Thoracic aorta endothelial cell (primary cell): ENCODE measurements around the gene DPAGT1. TPM values are rescaled to one million over a fixed set of nuclear protein-coding genes. Genes with fewer than 3 reads are reported as not detected.

ENCODE experiments used
- total RNA-seq: library from RNA; depleted of rRNA; stranded (reverse); fragments of >200 nt; gene quantifications from 2 replicates; pipeline ENCODE4 v1.2.3, GENCODE V29; 2012

The DPAGT1 gene
- 29.9 and 36.0 TPM in 2 replicates for total RNA-seq

GRCh38 chr11:119101759-119102423 lies at the start of gene DPAGT1:
TSS of gene DPAGT1 (minus strand) at chr11:119101853. CDS start at chr11:119101655, 198 bp downstream.

GRCh38 chr11:119149018-119149785 lies 47.5 kb upstream of the DPAGT1 start, which contains the start of gene ABCG4:
TSS of gene ABCG4 (plus strand) at chr11:119149052. CDS start at chr11:119149966, 914 bp downstream.

GRCh38 chr11:119121008-119121810 lies 19.6 kb upstream of the DPAGT1 start, which contains the start of gene HINFP:
TSS of gene HINFP (plus strand) at chr11:119121580. CDS start at chr11:119126945, 5,365 bp downstream.

GRCh38 chr11:119106564-119107537 lies 5.2 kb upstream of the DPAGT1 start, which contains the start of gene C2CD2L:
TSS of gene C2CD2L (plus strand) at chr11:119107344. CDS start at chr11:119107742, 398 bp downstream.

GRCh38 chr11:119084663-119085436 lies 16.8 kb downstream of the DPAGT1 start, which contains the start of gene HMBS:
TSS of gene HMBS (plus strand) at chr11:119084881. CDS start at chr11:119085034, 153 bp downstream.

GRCh38 chr11:119067371-119068222 lies 34.1 kb downstream of the DPAGT1 start, which contains the start of gene VPS11:
TSS of gene VPS11 (plus strand) at chr11:119067818. CDS start at chr11:119067824, 6 bp downstream.

GRCh38 chr11:119057000-119057769 lies 44.5 kb downstream of the DPAGT1 start, which contains the start of gene HYOU1:
TSS of gene HYOU1 (minus strand) at chr11:119057205. CDS start at chr11:119056160, 1,045 bp downstream.

Other genes with a start within 250 kb of the DPAGT1 start
- gene CXCR5, start 218.0 kb downstream of the DPAGT1 start, total RNA-seq = not detected in 2 replicates
- gene BCL9L, start 175.9 kb downstream of the DPAGT1 start, total RNA-seq = 10.4 and 21.6 TPM in 2 replicates
- not detected in 2 replicates for gene UPK2, start 145.6 kb downstream of the DPAGT1 start, total RNA-seq
- not detected in 2 replicates for gene FOXR1, start 130.1 kb downstream of the DPAGT1 start, total RNA-seq
- gene CENATAC, start 103.7 kb downstream of the DPAGT1 start, total RNA-seq = 25.0 and 28.0 TPM in 2 replicates
- 1,706 and 2,770 TPM in 2 replicates for gene RPS25, start 83.5 kb downstream of the DPAGT1 start, total RNA-seq
- 52.0 TPM in 2 replicates for gene TRAPPC4, start 83.1 kb downstream of the DPAGT1 start, total RNA-seq
- gene SLC37A4, start 71.0 kb downstream of the DPAGT1 start, total RNA-seq = 16.9 and 23.3 TPM in 2 replicates
- gene HYOU1, start 44.6 kb downstream of the DPAGT1 start, total RNA-seq = 193 and 228 TPM in 2 replicates
- gene VPS11, start 34.0 kb downstream of the DPAGT1 start, total RNA-seq = 23.1 and 25.0 TPM in 2 replicates
- gene HMBS, start 17.0 kb downstream of the DPAGT1 start, total RNA-seq = 10.9 and 12.3 TPM in 2 replicates
- 4.4 and 5.5 TPM in 2 replicates for gene C2CD2L, start 5.5 kb upstream of the DPAGT1 start, total RNA-seq
- 19.8 and 21.8 TPM in 2 replicates for gene HINFP, start 19.7 kb upstream of the DPAGT1 start, total RNA-seq
- gene ABCG4, start 47.2 kb upstream of the DPAGT1 start, total RNA-seq = 0.13 and 0.57 TPM in 2 replicates
- 8.5 and 13.9 TPM in 2 replicates for gene NLRX1, start 66.9 kb upstream of the DPAGT1 start, total RNA-seq
- gene NHERF4, start 83.6 kb upstream of the DPAGT1 start, total RNA-seq = not detected in 2 replicates
- 36.7 and 46.1 TPM in 2 replicates for gene CBL, start 104.5 kb upstream of the DPAGT1 start, total RNA-seq
- gene MCAM, start 215.3 kb upstream of the DPAGT1 start, total RNA-seq = 2,944 and 4,036 TPM in 2 replicates
- gene RNF26, start 232.7 kb upstream of the DPAGT1 start, total RNA-seq = 7.7 and 12.1 TPM in 2 replicates
- gene C1QTNF5, start 239.0 kb upstream of the DPAGT1 start, total RNA-seq = 43.1 and 51.7 TPM in 2 replicates
- gene MFRP, start 244.9 kb upstream of the DPAGT1 start, total RNA-seq = under 0.01 TPM in 1 of 2 replicates, not detected in the other